ENCODE measurements around the gene RRAGB. TPM values are rescaled to one million over a fixed set of nuclear protein-coding genes. Genes with fewer than 3 reads are reported as not detected.
A peak's percentile ranks its signal among the peaks of the same experiment; 100 is the strongest.
"Not testable (repeated sequence)": the region's sequence is repeated elsewhere in the genome, so short reads cannot be mapped to it uniquely, and the experiment has no call there.

RRAGB gene
- total RNA-seq, 4 donors from 2014 or later = 4.0 to 15.1 (median 6.7) TPM

DNA sequence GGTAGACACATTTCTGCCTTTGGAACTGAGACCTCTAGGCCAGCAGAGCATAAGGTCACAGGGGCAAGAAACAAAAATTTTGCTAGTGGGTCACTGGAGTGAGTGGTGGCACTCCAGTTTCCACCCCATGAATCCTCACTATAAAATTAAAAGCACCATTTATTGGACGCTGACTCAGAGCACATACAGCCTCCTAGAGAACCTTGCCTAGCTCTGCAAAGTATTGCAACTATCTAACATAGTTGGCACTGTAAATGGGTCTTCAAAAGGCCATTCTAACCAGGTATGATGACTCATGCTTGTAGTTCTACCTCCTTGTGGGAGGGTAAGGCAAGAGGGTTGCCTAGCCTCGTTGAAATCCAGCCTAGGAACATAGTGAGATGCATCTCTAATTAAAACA, 25.1 kb downstream of the RRAGB start:
- intact Hi-C loops (cut with DNase I) = no loop called here
- H3K27ac ChIP-seq = no peak overlapping the region
- no peak for DNase-seq
- no peaks in the 10 kb centered on the region for H3K9me3 ChIP-seq
- H3K36me3 ChIP-seq = peaks cover 0 to 65% (median 0%) of the 10 kb centered on the region in 3 donors
- H3K4me1 ChIP-seq = no peaks in the 10 kb centered on the region
- no peaks in the 10 kb centered on the region for H3K27me3 ChIP-seq
- 41 to 51% methylated on average over 2 of the region's 2 CpGs for WGBS, 2 donors
- no peak for TF ChIP-seq POLR2A (IDR thresholded peaks at IDR 0.05)
- TF ChIP-seq, protein P1, sequence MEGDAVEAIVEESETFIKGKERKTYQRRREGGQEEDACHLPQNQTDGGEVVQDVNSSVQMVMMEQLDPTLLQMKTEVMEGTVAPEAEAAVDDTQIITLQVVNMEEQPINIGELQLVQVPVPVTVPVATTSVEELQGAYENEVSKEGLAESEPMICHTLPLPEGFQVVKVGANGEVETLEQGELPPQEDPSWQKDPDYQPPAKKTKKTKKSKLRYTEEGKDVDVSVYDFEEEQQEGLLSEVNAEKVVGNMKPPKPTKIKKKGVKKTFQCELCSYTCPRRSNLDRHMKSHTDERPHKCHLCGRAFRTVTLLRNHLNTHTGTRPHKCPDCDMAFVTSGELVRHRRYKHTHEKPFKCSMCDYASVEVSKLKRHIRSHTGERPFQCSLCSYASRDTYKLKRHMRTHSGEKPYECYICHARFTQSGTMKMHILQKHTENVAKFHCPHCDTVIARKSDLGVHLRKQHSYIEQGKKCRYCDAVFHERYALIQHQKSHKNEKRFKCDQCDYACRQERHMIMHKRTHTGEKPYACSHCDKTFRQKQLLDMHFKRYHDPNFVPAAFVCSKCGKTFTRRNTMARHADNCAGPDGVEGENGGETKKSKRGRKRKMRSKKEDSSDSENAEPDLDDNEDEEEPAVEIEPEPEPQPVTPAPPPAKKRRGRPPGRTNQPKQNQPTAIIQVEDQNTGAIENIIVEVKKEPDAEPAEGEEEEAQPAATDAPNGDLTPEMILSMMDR (IDR thresholded peaks at IDR 0.05) = no peak
- H3K4me3 ChIP-seq = no peak overlapping the region

DNA sequence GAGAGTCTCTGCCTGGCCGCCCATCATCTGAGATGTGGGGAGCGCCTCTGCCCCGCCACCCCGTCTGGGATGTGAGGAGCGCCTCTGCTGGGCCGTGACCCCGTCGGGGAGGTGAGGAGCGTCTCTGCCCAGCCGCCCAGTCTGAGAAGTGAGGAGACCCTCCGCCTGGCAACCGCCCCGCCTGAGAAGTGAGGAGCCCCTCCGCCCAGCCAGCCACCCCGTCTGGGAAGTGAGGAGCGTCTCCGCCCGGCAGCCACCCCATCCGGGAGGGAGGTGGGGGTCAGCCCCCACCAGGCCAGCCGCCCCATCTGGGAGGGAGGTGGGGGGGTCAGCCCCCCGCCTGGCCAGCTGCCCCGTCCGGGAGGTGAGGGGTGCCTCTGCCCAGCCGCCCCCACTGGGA, 30.9 kb downstream of the RRAGB start:
- H3K4me3 ChIP-seq; intact Hi-C loops (cut with DNase I); H3K27ac ChIP-seq; DNase-seq; H3K4me1 ChIP-seq; H3K9me3 ChIP-seq; H3K27me3 ChIP-seq: not testable (repeated sequence)
- WGBS, 2 donors = no CpG with 5 or more reads among the region's 24 CpGs
- peaks cover 0 to 42% (median 0%) of the 10 kb centered on the region in 3 donors for H3K36me3 ChIP-seq

DNA sequence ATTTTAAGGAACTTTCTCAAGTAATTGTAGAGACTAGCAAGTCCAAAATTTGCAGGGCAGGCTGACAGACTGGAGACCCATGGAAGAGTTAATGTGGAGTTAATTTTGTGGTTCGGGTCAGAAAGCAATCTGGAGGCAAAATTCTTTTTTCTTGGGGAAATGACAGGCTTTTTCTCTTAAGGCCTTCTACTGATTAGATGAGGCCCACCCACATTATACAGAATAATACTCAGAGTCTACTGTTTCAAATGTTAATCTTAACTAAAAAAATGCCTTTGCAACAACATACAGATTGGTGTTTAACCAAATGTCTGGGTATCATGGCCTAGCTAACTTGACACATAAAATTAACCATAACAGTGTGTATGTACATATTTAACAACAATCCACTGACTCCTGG, 32.7 kb downstream of the RRAGB start:
- intact Hi-C loops (cut with DNase I) = no loop called here
- DNase-seq = no peak
- peaks cover 0 to 48% (median 0%) of the 10 kb centered on the region in 3 donors for H3K36me3 ChIP-seq

DNA sequence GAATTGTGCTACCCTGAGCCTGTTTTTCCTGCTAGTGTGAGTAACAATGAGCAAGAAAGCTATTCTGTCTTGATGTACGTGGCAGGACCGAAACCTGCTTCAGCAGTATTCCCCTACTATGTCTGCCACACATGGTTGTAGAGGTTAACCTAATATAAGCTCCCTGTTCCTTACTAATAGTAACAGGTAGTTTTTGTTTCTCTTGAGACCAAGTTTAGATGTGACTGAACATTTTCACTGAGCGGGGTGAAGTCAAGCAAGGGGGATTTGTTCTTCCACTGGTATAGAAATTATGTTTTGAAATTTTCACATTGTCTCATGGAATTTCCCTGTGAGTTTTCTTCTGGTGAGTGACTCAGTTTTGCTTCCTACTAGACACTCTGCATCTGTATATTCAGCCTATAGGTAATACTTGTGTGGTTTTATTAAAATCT, 37.3 kb downstream of the RRAGB start:
- Histone ChIP-seq H3K36me3 (peaks cover 0 to 46% (median 0%) of the 10 kb centered on the region in 3 donors), H3K27me3 (no peaks in the 10 kb centered on the region), H3K9me3 (no peaks in the 10 kb centered on the region), H3K4me1 (no peaks in the 10 kb centered on the region), H3K27ac (peak overlapping the region in 2 of 4 donors; percentile 7 to 52), H3K4me3 (no peak overlapping the region)
- DNase-seq = no peak
- 69 to 73% methylated on average over 3 of the region's 3 CpGs for WGBS, 2 donors
- intact Hi-C loops (cut with DNase I) = no loop called here
- TF ChIP-seq, protein P1 (IDR thresholded peaks at IDR 0.05) = no peak
- TF ChIP-seq POLR2A (IDR thresholded peaks at IDR 0.05) = no peak

More for the DNA sequence above, 32.7 kb downstream of the RRAGB start:
- H3K27ac ChIP-seq = no peak overlapping the region
- WGBS, 2 donors = 74 to 89% methylated on average over 1 of the region's 1 CpG
- no peaks in the 10 kb centered on the region for H3K27me3 ChIP-seq
- H3K4me1 ChIP-seq = no peaks in the 10 kb centered on the region
- no peak for TF ChIP-seq POLR2A (IDR thresholded peaks at IDR 0.05)
- TF ChIP-seq, protein P1 (IDR thresholded peaks at IDR 0.05) = no peak
- no peaks in the 10 kb centered on the region for H3K9me3 ChIP-seq
- no peak overlapping the region for H3K4me3 ChIP-seq

DNA sequence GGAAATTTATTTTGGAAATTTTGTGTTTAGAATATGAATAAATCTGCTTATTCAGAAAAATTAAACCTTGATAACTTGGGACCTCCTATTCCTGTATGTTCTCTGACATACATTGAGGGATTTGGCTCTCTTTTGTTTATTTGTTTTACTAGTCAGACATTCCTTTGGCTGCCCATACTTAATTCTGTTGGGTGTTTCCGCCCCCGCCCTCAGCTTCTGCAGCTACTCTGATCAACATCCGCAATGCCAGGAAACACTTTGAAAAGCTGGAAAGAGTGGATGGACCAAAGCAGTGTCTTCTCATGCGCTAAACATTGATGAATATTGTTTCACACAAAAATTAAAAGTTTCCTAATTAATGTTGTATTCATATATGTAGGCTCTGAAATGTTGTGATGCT, 40.5 kb downstream of the RRAGB start:
- H3K4me1 ChIP-seq = no peaks in the 10 kb centered on the region
- TF ChIP-seq, protein P1 (IDR thresholded peaks at IDR 0.05) = no peak
- TF ChIP-seq POLR2A (IDR thresholded peaks at IDR 0.05) = no peak
- DNase-seq = no peak
- no peak overlapping the region for H3K4me3 ChIP-seq
- 80 to 88% methylated on average over 4 of the region's 4 CpGs for WGBS, 2 donors
- H3K36me3 ChIP-seq = peaks cover 0 to 43% (median 0%) of the 10 kb centered on the region in 3 donors
- no peak overlapping the region for H3K27ac ChIP-seq
- no peaks in the 10 kb centered on the region for H3K9me3 ChIP-seq
- intact Hi-C loops (cut with DNase I) = no loop called here
- H3K27me3 ChIP-seq = no peaks in the 10 kb centered on the region

DNA sequence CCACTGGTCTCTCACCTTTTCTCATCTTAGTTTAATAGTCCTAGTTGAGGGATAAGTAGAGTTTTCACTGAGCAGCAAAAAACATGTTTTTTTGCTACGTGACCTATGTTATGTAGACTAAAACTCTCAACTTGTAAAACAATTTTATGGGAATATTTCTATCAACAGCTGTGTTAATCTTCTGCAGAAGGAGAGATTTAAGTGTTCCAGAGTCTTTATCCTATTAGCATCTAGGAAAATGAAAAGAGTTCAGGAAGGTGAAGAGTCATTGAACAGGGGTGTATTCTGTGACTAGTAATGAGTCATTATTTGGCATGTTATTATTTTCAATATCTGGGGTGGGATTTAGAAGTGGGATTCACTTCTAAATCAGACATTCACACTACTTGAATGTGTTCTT, 41.9 kb downstream of the RRAGB start:
- no peak for DNase-seq
- 64 to 90% methylated on average over 1 of the region's 1 CpG for WGBS, 2 donors
- Histone ChIP-seq H3K4me1 (no peaks in the 10 kb centered on the region), H3K27me3 (no peaks in the 10 kb centered on the region), H3K27ac (no peak overlapping the region), H3K4me3 (no peak overlapping the region), H3K36me3 (peaks cover 0 to 34% (median 0%) of the 10 kb centered on the region in 3 donors), H3K9me3 (no peaks in the 10 kb centered on the region)
- TF ChIP-seq POLR2A (IDR thresholded peaks at IDR 0.05) = no peak
- TF ChIP-seq, protein P1 (IDR thresholded peaks at IDR 0.05) = no peak
- intact Hi-C loops (cut with DNase I) = no loop called here
